Esophagus muscularis mucosa (tissue), 4 donors: ENCODE measurements around the gene LIPC.

Experiments
- CTCF ChIP-seq, 3 experiments: fragments of 200-600 bp in 2 of 3; fragments of 450-650 bp in 1 of 3; sonication (generic) in 2 of 3; IDR thresholded peaks; one replicate each; pipeline ENCODE4 v1.5.1; 2017 to 2019; ENCODE audit warnings: antibody characterized with exemption in 3 of 3, mild to moderate bottlenecking in 2 of 3, moderate library complexity in 1 of 3
- EP300 ChIP-seq: sonication (generic); formaldehyde crosslinking; IDR thresholded peaks from one replicate; pipeline ENCODE4 v1.6.1; 2017; ENCODE audit warnings: antibody characterized with exemption
- POLR2A ChIP-seq: fragments of 450-650 bp; IDR thresholded peaks from one replicate; pipeline ENCODE4 v1.6.1; 2017; ENCODE audit warnings: antibody characterized with exemption, moderate library complexity, mild to moderate bottlenecking, low read depth
- POLR2AphosphoS5 ChIP-seq, 2 donors: sonication (generic); formaldehyde crosslinking; IDR thresholded peaks; one replicate each; pipeline ENCODE4 v1.6.1; 2017; ENCODE audit warnings: antibody characterized with exemption in 2 of 2

- TF ChIP-seq POLR2A (no peak), CTCF (IDR thresholded peaks at IDR 0.05) (no peak), POLR2AphosphoS5 (IDR thresholded peaks at IDR 0.05) (no peak), EP300 (no peak)
These were observed at the start of gene LIPC for GRCh38 chr15:58431221-58432149.
